GM18520 (cell line): ENCODE results near the gene HERC2.
"Not testable (repeated sequence)": the region's sequence is repeated elsewhere in the genome, so short reads cannot be mapped to it uniquely, and the experiment has no call there.

Source experiments
- ATAC-seq: cut with Tn5 transposase; IDR thresholded peaks from one replicate; pipeline ENCODE4 v1.9.1; 2021; ENCODE audit not compliant: unreplicated experiment

HERC2 gene, protein sequence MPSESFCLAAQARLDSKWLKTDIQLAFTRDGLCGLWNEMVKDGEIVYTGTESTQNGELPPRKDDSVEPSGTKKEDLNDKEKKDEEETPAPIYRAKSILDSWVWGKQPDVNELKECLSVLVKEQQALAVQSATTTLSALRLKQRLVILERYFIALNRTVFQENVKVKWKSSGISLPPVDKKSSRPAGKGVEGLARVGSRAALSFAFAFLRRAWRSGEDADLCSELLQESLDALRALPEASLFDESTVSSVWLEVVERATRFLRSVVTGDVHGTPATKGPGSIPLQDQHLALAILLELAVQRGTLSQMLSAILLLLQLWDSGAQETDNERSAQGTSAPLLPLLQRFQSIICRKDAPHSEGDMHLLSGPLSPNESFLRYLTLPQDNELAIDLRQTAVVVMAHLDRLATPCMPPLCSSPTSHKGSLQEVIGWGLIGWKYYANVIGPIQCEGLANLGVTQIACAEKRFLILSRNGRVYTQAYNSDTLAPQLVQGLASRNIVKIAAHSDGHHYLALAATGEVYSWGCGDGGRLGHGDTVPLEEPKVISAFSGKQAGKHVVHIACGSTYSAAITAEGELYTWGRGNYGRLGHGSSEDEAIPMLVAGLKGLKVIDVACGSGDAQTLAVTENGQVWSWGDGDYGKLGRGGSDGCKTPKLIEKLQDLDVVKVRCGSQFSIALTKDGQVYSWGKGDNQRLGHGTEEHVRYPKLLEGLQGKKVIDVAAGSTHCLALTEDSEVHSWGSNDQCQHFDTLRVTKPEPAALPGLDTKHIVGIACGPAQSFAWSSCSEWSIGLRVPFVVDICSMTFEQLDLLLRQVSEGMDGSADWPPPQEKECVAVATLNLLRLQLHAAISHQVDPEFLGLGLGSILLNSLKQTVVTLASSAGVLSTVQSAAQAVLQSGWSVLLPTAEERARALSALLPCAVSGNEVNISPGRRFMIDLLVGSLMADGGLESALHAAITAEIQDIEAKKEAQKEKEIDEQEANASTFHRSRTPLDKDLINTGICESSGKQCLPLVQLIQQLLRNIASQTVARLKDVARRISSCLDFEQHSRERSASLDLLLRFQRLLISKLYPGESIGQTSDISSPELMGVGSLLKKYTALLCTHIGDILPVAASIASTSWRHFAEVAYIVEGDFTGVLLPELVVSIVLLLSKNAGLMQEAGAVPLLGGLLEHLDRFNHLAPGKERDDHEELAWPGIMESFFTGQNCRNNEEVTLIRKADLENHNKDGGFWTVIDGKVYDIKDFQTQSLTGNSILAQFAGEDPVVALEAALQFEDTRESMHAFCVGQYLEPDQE (N-terminal part only)

DNA sequence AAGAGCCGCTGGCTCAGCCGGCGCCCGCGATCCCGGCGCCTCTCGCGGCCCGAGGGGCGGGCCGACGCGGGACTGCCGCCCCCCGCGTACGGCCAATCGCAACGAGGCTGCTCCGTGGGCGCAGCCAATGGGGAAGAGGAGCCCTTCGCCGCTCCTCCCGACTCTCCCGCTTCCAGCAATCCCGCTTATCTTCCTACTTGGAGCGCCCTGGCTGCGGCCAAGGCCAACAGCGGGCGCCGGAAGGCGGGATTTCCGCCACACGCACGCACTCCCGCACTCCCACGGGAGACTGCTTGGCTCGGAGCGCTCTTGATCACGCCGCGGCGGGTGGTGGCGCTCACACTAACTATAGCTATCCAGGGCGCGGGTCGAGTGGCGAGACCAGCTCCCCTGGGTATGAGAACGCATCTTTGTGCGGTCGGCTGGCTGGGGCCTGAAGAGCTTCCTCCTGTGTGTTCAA, at the start of gene HERC2:
Gene HERC2, minus strand, starts transcription at position 51 of the 460 bp plus-strand sequence. CDS start 746 bp downstream, outside the sequence.
- not testable (repeated sequence) for ATAC-seq

DNA sequence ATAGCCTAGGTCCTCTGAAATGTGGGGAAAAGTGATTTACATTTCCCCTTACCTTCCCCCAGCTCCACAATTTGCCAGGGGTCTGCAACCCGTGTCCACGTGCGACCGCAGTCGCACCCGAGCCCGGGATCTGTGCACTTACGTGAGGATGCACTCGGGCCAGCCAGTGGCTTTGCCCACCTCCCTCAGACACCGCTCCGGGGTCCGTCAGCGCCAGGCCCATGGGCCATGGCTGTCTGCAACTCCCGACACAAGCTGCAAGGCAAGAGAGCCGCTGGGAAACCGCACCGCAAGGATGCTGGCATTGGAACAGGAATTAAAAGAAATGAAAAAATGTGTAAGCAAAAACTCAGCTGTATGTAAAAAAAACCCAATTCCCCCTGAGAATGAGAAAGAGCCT, 43.5 kb upstream of the HERC2 start:
- ATAC-seq, result not testable (repeated sequence)

DNA sequence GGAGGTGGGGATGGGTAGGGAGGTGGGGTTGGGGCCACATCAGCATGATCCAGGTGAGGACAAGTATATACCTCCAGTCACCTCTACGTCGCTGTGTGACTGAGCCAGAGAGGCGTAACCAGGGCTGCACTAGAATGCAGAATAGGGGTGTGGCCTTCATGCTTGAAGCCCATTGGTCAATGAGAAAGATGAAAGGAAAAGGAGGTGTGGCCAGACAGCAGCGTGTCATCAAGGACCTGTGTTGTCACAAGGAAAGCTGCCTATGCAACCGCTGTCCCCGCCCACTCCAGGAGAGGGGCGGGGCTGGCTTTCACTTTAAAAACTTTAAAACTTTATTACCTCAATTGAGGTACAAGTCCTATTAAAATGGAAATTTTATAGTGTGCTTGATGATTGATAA, 36.0 kb upstream of the HERC2 start, which contains the start of gene GOLGA6L24:
Gene GOLGA6L24, minus strand, starts transcription at position 101 of the 400 bp plus-strand sequence. Its CDS starts 61 bp downstream, at position 40.
- not testable (repeated sequence) for ATAC-seq

DNA sequence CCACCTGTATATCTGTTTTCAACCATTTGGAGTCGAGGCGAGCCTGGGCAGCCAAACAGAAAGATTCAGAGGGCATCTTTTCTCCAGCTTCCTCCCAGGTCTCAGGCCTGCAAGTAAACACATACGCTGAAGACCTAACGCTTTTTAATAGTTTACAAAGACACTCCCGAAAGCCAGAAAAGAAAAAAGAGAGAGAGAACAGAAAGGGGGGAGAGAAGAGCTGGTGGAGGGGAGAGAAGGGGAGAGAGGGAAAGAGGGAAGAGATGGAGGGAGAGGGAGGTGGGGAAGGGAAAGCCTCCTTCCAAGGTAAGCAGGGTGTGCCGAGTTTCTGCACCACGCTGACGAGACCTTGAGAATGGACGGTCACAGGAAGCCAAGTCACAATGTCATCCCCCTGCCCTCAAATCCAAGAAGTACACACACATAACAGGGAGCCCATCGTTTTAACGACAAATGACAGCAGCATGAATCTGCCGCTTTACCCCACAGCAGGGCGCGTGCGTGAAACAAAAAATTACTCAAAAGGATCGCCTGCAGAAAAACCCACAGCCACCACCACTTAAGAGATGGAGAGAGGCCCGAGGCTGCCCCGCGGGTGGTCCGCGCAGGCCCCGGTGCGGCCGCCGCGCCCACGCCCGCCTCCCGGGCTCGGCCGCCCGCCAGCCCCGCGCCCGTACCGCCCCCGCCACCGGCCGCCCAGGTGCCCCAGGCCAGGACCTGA, 461 bp downstream of the HERC2 start:
- not testable (repeated sequence) for ATAC-seq

DNA sequence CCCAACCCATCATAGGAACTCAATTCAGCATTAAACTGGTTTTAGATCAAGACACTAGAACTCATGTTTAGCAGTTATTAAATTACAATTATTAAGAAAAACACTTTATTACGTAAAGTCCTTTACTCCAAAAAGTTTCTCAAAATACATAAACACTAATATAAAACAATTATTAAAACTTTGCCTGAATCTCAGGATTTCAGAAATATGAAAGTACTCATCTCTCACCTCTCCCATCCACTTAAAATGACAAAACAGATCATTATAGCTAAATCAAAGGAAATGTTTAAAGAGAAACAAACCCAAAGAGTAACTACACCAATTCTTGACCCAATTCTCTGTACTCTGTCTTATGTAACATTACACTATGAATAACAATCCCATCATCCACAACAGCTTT, 2.3 kb downstream of the HERC2 start:
- not testable (repeated sequence) for ATAC-seq

DNA sequence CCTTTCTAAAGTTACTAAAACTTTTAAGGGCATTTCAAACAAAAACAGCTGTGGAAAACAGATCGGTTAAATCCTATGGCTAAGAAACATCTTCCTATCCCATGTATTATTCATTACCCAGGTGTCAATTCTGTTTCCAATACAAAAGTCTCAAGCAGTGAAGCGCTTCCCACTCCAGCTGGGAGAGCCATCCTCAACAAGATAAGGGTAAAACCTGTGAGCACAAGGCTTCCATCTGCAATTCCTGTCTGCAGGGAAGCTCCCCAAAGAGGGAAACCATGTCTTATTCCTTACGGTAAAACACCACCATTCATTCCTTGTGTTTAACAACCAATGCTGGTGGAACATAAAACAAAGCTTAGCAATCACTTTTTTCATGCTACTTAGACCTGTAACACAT, 3.2 kb downstream of the HERC2 start:
- ATAC-seq, result not testable (repeated sequence)

DNA sequence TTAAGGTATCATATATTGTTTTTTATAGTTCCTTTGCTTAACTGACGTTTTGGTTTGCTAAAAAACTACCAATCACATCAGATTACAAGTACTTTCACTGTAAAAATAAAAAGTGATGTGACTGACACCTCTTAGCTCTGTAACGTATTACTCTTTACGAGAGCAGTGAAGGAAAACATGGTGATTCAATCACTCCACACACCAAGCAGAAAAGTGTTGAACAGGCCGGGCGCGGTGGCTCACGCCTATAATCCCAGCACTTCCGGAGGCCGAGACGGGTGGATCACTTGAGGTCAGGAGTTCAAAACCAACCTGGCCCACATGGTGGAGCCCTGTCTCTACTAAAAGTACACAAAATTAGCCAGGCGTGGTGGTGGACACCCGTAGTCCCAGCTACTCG, 3.9 kb downstream of the HERC2 start:
- not testable (repeated sequence) for ATAC-seq

DNA sequence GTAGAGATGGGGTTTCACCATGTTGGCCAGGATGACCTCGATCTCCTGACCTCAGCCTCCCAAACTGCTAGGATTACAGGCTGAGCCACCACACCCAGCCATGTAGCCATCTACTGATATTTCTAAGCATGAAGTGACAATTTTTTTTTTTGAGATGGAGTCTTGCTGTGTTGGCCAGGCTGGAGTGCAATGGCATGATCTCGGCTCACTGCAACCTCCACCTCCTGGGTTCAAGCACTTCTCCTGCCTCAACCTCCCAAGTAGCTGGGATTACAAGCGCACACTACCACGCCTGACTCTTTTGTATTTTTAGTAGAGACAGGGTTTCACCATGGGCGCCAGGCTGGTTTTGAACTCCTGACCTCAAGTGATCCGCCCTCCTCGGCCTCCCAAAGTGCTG, 5.0 kb downstream of the HERC2 start:
- ATAC-seq, result not testable (repeated sequence)

DNA sequence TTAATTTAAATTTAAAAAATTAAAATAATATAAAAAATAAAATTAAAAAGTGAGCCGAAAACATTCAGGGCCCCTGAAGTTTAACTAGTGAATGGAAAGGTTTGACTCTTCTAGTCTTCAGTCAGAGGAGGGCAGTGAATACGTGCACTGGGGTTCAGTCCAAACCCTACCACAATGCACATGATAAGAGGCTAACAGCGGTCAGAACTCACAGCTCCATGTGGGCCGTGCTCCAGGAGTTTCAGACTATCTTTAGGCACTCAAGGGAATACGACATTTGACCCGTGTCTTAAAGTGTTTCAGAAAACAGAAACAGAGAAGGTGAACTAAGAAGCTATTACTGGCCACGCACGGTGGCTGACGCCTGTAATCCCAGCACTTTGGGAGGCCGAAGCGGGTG, 11.5 kb downstream of the HERC2 start:
- not testable (repeated sequence) for ATAC-seq

DNA sequence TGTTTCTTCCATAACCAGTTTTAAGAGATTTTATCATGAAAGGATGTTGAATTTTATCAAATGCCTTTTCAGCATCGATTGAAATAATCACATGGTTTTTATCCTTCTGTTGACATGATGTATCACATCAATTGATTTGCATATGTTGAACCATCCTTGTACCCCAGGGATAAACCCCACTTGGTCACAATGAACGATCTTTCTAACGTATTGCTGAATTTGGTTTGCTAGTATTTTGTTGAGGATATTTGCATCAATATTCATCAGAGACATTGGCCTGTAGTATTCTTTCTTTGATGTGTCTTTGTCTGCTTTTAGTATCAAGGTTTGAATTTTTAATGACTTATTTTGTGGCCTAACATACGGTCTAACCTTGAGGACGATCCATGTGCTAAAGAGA, 13.3 kb downstream of the HERC2 start:
- ATAC-seq, result not testable (repeated sequence)

DNA sequence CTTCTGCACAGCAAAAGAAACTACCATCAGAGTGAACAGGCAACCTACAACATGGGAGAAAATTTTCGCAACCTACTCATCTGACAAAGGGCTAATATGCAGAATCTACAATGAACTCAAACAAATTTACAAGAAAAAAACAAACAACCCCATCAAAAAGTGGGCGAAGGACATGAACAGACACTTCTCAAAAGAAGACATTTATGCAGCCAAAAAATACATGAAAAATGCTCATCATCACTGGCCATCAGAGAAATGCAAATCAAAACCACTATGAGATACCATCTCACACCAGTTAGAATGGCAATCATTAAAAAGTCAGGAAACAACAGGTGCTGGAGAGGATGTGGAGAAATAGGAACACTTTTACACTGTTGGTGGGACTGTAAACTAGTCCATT, 16.3 kb downstream of the HERC2 start:
- not testable (repeated sequence) for ATAC-seq

DNA sequence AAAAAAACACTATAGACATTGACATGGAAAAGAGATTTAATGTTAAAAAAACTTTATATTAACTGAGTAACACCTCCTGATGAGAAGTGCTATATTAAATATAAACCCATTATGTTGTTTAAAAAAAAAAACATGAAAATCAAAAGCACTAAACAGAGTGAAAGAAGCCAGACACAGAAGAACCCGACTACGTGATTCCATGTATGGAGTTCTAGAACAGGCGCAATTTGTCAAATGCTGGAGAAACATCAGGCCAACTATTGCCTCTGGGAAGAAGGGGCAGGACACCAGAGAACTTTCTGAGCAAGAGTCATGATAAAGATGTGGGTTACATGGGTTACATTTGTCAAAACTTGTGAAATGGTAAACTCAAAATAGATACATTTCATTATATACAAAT, 24.5 kb downstream of the HERC2 start:
- not testable (repeated sequence) for ATAC-seq

DNA sequence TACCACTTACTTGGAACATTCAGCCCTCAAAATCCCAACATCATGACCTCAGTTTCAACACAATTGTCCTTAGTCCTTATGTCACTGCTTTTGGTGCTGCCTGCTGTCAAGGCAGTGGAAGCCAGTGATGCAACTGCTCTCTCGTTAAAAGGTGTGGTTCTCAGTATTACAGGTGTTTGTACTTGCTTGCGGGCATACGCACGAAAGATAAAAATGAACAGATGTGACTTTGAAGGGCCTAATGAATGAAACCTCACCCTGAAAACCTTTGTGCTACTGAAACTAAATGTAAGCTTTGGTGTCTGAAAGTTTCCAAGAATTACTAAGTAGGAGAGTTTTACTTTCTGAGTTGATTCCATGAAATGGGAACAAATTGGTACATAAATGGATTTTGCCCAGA, 25.2 kb downstream of the HERC2 start:
- ATAC-seq, result not testable (repeated sequence)

DNA sequence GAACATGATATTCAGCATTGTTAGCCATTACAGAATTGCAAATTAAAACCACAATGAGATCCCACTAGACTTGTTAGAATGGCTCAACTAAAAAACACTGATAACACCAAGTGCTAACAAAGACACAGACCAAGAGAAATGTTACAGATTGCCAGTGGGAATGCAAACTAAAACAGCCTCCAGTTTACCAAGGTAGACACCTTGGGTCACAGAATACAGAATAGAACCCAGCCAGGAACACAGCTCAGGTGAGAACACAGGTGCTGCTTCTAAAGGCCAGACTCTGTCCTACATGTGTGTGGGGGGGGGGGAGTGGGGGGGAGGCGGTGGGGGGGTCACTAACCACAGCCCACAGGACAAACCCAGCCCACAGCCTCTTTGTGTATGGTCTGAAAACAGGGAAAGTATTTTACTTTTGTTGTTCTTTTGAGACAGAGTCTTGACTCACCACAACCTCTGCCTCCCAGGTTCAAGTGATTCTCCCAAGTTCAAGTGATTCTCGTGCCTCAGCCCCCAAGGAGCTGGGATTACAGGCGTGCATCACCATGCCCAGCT, 26.9 kb downstream of the HERC2 start:
- not testable (repeated sequence) for ATAC-seq

DNA sequence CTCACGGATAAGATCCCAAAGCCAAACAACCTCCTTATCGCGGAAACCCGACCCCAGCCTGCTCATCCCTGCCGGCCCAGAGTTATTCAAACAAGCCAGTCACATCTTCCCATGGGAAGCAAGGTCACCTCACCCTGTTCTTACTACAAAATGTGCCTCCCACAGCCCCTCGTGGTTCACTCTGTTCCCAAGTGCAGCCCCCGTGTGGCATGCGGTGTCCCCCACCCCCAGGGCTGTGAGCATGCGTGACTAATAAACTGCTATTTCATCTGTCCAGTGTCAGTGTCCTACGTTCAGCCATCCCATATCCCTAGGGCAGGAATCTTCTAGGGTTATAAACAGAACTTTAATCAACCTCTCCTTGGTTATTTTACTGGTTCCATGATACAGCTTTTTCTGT, 27.4 kb downstream of the HERC2 start:
- not testable (repeated sequence) for ATAC-seq

DNA sequence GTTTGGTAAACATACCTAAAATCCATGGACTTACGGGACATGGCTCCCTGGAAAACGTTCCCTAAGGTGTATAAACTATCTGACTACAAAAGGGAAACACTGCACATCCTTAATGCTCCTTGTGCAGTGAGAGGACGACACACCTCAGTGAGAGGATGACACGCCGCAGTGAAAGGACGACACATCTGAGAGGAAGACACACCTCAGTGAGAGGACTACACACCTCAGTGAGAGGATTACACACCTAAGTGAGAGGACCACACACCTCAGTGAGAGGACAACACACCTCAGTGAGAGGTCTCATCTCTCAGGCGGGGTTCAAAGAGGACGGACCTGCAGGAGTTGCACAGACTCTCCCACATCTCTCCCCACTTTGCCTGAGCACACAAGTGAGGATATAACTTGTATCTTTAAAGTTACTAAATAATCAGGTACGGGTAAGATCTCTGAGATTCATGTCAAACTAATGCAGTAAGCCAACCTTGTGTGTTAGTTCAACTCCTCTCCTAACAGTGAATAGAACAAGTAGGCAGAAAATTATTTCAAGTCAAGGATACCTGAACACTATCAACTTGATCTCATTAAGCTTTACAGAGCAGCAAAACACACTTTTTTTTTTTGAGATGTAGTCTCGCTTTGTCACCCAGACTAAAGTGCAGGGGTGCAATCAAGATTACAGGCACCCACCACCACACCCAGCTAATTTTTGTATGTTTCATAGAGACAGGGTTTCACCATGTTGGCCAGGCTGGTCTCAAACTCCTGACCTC, 32.1 kb downstream of the HERC2 start:
- no peak for ATAC-seq

DNA sequence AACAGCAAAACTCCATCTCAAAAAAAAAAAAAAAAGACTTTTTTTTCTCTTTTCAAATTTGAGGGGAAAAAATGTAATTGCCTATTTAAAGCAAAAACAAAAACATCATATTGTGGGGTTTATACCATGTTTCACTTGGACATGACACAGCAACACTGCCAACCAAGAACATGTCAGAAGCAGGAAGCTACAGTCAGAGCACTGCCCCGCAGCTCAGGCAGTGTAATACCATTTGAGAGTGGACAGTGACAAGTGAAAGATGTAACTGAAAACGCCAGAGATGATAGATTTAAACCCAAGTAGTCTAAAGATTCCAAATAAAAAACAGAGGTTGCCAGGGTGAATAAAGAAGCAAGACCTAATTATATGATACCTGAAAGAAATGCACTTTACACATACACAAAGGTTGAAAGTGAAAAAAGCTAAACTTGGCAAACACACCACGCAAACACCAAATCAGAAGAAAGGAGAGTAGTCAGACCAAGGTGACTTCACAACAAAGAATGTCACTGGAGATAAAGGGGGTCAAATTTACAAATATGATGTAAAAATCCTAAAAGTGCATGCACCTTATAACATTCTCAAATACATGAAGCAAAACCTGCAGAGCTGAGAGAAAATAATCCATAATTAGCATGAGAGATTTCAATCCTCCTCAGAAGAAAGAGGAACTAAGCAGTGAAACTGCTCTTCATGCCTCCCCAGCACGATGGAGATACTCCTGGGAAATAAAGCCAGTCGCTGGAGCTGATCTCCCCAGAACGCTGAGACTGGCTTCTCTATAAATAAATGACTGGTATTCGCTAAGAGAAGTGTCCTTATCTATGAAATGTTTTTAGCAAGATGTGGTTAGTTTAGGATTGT, 32.9 kb downstream of the HERC2 start:
- ATAC-seq, result peak; percentile 61

DNA sequence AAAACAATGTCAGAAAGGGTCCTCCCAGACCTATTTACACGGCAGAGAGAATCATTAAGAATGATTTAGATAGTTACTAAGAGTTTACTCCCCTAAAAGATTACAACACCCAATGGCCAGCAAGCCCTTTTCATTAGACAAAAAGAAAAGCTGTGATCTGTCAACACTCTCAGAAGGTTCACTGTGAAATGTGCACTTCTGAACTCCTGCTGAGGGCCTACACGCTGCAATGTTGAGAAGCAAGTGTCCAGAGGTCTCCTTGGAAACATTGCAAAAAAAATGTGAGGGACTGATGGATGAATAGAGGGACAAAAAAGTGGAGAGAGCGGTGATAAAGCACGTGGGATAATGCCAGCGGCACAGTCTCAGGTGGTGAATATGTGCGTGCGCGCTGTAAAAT, 35.3 kb downstream of the HERC2 start:
- not testable (repeated sequence) for ATAC-seq
